GM21360 (cell line): ENCODE results near the gene ZFP82.

Experiments
- ATAC-seq: cut with Tn5 transposase; IDR thresholded peaks from one replicate; pipeline ENCODE4 v1.9.1; 2021; ENCODE audit warnings: mild to moderate bottlenecking, moderate library complexity; ENCODE audit not compliant: unreplicated experiment

ZFP82 gene

DNA sequence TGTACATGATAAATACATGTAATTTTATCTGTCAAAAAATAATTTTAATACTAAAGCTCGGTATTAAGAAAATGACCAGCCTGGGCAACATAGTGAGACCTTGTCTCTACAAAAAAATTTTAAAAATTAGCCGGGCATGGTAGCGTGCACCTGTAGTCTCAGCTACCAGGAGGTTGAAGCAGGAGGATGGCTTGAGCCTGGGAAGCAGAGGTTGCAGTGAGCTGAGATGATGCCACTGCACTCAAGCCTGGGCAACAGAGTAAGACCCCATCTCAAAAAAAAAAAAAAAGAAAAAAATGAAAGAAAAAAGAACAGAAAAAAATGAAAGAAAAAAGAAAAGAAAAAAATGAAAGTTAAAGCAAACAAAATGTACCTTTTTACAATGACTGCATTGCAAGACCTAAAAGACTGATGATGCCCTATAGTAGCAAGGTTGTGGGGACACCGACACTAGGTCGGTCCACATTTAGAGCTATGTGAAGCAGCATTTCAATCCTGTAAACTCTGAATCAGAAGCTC is 44.7 kb downstream of the ZFP82 start:
- ATAC-seq, result no peak

DNA sequence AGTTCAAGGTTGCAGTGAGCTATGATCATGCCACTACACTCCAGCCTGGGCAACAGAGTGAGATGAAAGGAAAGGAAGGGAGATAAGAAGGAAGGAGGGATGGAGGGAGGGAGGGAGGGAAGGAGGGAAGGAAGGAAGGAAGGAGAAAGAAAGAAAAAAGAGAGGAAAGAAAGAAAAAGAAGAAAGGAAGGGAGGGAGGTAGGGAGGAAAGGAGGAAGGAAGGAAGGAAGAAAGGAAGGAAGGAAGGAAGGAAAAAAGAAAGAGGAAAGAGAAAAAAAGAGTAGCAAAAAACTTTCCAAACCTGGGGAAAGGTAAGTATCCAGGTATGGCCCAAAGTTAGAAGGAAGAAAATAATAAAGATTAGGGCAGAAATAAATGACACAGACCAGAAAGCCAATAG is 46.6 kb downstream of the ZFP82 start:
- ATAC-seq, result no peak

DNA sequence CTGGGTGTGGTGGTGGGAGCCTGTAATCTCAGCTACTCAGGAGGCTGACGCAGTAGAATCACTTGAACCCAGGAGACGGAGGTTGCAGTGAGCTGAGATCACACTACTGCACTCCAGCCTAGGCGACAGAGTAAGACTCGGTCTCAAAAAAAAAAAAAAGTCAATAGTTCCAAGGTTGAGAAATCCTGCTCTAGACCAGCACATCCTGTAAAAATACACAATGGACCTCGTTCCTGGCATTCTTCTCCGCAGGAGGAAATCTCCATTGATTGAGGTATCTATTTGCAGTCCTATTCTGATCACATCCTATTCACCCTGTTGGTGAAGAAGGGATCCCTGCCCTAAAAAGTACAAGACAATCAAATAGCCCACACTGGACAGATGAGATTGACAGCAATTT is 54.6 kb downstream of the ZFP82 start:
- no peak for ATAC-seq
